ENCODE measurements around the gene GGN.

GRCh38 chr19:38335949-38336637 lies 51.7 kb downstream of the GGN start:
- no peak for TF ChIP-seq CTCF (conservative IDR thresholded peaks at IDR 0.05; ENCODE audit: low read depth, low read length)
- TF ChIP-seq EZH2phosphoT487 (IDR thresholded peaks at IDR 0.05; ENCODE audit: borderline replicate concordance, low read length): no peak
- TF ChIP-seq EZH2 (IDR thresholded peaks at IDR 0.05; ENCODE audit: low read length, unreplicated experiment): no peak

All from PC-3 (cell line).